CD4-positive, alpha-beta T cell treated with Interferon alpha-2 for 1 hour (primary cell): ENCODE measurements around the gene GPC5.
"Not testable (repeated sequence)": the region's sequence is repeated elsewhere in the genome, so short reads cannot be mapped to it uniquely, and the experiment has no call there.

Source experiments
- DNase-seq, 2 donors: peaks; one replicate each; pipeline ENCODE4 v3.0.0-alpha.2; 2020 to 2022

The GPC5 gene

DNA sequence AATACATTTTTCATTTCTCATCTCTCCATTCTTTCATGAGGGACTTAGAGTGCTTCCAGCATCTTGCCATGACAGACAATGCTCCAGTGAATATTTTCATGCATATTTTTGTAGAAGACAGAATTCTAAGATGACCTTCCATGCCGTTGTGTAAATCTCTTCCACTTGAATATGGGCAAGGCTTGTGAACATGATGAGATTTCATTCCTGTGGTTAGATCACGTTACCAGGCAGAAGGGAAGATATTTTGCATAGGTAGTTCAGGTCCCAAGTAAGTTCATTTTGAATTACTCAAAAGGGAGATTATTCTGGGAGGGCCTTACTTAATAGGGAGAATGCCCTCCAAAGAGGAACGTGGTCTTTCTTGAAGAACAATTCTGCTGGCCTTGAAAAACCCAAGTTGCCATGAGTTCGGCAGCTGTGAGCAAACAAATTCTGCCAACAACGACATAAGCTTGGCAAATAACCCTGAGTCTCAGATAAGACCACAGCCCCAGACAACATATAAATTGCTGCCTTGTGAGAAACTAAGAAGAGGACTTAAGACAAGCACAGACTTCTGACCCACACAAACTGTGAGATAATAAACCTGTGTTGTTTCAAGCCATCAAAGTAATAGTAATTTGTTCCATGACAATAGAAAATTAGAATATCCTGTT, 1427.6 kb downstream of the GPC5 start:
- DNase-seq, result no peak

DNA sequence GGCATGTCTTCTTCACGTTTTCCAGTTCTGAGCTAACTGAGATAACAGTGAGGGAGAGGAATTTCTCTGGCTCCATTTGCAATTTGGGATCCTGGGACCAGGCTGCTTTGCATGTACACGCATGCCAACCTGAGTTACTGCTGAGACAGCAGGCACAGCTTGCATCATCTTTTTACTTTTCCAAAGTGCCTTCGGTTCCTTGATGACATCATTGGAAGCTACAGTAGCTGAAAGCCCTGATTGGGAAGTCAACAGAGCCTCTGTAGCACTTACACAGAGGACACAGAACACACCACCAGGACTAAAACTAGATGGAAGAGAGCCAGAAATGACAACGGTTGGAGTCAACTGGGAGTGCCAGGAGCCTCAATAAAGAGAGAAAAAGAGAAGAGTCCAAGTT, 1429.1 kb downstream of the GPC5 start:
- no peak for DNase-seq

DNA sequence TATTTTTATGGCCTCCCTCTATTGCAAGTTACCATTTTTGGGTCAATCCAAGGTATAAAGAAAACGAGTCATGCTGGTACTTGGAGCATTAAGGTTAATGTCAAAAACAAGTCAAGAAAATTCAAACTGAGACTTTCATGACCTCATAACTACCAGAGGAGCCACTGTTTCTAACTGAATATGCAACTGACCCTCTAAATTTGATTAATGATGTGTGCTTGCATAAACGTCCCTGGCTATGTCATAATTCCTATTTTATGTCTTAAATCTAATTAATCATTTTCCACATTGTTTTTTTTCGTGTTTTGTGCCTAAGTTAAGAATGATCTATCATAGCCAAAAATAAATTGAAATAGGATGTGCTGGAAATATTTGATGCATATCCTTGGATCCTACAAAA, 1431.5 kb downstream of the GPC5 start:
- no peak for DNase-seq

DNA sequence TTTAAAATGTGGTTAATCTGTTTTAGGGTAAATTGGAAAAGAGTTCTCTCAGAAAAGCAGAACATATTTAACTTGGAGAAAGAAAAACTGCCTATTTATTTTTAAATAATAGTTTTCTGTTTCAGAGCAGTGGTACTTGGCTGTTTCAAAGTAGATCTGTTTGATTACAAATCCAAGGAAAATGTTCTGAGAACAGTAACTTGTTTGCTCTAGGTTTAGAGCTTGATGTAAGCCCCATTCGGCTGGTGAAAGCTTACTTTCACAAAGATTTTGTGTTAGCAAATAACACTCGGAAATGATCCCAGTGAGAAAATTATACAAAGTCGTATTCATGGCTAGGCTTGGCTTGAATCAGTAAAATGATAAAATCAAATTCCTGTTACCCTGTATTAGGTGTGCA, 1432.4 kb downstream of the GPC5 start:
- DNase-seq, result no peak

DNA sequence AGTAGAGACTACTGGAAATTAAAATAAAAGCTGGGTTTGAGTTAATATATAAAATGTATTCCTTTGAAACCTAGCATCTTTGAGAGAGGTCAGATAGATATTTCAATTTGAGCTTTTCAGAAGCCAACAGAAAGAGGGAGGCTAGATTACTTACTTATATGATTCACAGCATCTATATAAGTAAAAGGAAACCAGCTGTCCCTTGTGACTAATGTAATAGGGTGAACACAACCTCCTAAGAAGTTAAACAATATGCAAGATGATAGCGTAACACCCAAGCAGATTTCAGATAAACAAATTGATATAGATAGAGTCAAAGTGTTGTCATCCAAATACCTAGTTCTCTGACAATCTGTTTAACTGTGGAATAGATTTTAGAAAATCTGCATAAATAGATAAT, 1434.7 kb downstream of the GPC5 start:
- DNase-seq, result no peak

DNA sequence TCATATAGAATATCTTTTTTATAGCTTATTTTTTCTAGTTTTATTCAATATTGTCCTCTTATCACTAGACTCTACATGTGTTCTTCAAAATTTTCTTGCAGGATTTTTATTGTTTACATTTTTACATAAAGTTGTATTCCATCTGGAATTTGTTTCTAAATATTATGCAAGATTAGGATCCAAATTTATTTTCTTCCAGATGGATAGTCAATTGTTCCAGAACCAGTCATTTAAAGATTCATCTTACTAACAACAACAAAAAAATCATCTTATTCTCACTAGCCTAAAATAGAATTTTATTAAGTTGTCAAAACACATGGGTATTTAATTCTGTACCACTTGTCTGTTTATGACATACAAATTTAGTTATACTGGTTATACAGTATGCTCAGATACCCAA, 1437.8 kb downstream of the GPC5 start:
- no peak for DNase-seq

DNA sequence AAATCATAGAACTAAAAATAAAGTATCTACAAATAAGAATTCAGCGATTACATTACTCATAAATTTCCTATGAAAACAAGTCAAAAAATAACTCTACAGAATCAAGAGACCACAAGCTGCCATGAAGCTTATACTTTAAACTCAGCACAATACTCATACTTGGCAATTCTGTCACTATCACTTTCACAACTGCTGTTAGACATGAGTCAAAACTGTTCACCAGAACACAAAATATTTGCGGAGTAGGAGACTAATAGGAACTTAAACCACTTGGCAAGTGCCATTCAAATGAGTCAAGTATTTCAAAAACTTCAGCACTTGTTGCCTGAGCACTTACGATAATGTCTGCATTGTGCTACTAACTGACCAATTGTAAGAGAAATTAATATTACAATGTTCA, 1440.4 kb downstream of the GPC5 start:
- no peak for DNase-seq

DNA sequence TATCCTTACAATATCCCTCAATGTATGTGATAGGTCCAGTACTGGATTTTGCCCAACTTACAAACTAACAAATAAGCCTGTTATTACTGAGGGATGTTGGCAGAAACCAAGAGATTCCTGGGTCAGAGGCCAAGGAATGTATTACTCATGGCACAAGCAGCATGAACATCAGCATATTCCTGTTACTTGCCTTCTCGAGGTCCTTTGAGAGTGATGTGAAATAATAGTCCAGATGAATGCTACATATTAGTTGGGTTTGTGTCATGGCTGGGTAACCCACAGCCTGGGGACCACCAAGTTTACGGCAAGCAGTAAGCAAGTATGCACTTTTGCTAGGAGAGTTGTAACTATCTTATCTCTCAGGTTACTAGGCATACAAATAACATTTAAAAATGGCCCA, 1443.7 kb downstream of the GPC5 start:
- DNase-seq, result no peak

DNA sequence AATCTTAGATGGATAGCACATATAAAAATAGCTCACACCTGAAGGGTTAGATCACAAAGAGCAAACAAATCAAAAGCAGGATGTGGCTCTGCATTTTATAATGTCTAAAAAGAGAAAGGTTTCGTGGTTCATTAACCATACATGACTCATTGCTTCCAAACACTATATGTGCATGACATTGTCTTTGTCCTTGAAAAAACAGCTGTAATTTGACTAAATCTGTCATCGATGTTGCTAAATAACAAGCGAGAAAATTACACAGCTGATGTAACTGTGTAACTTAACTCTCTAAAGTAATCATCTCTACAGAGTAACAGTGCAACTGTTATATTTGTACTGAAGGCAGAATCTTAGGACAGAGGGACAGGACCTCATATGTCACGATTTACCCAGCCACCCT, 1445.1 kb downstream of the GPC5 start:
- no peak for DNase-seq

DNA sequence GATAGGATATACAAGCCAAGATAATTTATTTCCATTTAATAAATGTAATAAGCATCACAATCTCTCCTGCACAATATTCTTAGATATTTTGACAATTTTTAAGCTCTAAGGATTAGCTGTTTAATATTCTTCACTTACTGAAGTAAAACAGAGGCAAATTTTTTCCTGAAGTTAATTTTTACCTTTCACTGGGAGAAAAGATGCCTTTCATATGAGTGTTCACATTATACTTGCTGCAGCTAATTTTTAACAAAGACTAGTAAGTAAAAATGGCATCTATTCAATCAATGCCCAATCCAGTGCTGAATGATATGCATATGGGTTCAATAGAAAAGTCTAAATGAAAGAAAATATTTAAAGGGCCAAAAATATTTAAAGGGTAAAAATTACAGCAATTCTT, 1451.0 kb downstream of the GPC5 start:
- no peak for DNase-seq

DNA sequence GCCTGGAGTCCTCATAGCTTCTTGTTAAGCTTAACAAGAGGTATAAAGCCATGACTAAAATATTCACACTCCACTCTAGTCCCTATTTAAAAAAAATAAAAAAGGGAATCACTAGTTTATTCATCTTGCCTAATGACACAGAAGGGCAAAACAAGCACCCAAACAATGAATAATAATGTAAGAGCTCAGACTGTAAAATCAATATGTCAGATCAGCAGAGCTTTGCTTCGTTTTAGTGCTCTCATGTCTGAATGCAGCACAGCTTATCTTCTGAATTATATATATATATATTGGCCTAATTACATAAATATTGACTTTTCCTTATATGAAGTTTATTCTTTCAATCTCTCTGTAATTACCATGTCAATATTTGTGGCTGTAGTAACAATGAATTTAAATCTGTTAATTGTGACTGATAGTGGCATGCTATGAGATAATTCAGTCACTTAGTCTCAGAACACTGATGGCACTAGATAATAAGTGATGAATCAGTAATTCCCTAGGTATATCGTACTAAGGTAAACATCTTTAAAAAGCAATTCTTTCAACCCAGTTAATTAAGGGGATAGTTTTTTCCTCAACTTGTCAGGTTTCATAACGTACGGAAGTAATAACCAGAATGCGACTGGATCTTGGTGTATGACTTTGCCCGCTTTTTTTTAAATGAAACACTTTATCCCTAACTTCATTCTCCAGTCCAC, 1466.3 kb downstream of the GPC5 start:
- no peak for DNase-seq

DNA sequence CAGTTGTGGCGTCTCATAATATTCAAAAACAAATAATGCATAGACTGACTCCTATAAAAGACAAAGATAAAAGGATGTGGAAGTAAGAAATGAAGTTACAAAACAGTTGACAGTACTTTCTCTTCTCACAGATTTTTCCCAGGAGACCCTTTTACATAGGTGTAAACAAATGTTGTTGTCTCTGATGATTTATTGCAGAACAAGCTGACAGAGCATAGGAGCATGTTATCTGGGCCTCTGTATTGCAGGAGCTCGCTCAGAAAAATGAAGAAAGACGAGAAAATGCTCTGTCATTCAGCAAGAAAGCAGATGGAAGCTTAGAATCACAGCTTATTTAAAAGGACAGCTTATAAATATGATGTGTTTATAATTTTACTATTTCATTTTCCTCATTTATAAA, 1474.6 kb downstream of the GPC5 start:
- no peak for DNase-seq

DNA sequence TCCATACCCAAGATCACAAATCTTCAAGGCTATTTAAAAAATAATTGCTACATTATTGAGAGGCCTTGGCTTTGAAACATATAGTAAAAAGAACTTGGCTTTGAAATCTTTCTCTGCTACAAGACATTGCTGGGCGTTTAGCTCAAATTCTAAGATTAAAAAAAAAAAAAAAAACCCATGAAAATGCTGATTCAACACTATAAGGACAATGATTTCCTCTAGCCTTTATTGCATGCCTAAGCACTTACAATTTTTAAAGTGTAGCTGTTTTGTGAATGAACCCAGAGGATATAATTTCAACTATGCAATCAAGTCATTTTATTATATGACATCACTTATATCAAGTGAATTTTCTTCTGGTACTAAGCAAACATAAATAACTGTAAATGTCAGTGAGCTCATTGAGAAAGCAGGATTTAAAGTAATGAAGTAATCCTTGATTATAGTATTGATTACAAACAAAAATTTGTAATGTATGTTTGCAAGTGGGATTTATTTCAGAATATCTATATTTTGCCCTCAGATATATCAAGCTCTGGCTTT, 1488.2 kb downstream of the GPC5 start:
- no peak for DNase-seq

DNA sequence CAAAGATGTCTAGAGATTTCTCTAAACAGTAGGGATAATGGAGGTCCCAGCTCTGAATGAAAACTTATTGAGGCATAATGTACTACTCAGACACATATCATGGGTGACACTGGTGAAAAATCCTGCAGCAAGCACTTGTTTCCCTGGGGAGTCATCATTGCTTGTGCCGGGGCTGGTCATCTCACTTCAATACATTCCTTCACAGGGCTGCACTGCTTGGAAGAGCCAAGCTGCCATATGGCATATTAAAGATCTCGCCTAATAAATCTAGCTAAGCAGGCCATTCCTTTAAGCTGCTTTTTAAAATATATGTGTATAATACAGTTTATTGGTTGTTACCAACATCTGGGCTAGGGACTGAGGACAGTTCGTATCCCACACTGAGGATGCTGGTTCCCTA, 1496.0 kb downstream of the GPC5 start:
- DNase-seq, result no peak

DNA sequence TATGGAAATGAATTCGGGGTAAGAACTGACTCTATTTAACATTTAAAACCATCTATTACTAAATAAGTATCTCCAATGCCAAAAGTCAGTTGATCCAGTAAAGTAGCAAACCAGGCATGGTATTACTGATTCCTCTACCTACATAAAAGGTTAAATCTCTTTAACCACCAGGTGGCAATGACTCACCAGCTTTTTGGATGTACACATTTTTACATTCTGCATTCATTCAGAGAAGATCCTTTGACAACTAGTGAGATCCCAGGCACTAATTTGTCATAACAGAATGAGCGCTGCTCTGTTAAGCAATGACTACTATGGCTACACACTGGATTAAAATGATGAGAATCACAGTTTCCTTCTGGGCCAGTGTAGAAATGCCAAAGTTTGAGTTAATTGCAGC, 1498.4 kb downstream of the GPC5 start:
- no peak for DNase-seq

DNA sequence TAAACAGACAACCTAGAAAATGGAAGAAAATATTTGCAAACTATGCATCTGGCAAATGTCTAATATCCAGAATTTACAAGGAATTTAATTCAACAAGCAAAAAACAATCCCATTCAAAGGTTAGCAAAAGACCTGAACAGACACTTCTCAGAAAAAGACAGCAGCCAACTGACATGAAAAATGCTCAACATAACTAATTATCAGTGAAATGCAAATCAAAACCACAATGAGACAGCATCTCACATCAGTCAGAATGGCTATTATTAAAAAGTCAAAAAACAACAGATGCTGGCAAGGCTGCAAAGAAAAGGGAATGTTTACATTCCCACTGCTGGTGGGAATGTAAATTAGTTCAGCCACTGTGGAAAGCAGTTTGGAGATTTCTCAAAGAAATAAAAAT, 1500.5 kb downstream of the GPC5 start:
- DNase-seq, result not testable (repeated sequence)

DNA sequence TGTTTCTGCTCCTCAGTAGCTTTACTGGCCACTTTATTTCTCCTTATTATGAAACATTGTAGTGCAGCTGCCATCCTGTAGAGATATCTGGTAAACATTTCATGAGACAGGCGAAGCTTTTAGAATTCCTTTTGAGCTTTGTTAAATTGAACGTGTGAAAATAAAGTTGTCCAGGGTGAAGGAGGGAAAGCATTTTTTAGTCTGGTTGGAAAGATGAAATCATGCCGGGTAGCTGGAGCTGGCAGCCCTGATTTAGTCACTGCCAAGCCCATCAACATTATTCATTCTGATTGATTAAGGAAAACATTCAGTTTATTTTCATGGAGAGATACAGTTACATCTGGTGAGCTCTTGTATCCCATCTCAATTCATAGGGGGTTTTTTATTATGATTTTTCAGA, 1502.0 kb downstream of the GPC5 start:
- DNase-seq, result no peak

DNA sequence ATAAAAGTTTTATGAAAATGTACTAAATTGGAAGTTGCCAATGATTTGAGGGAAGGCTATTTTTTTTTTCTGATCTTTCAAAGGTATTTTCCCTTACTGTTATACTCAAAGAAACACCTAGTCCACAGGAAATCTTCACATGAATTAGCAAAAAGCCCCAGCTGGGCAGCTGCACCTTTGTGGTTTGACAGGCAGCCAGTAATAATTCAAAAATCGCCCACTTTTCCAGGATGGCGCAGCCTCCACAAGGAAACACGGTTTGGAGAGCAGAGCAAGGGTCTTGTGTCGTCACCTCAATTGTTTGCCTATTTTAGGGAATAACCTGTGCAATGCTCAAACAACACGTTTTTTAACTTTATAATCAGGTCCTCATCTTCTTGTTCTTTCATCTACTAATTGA, 1503.3 kb downstream of the GPC5 start:
- no peak for DNase-seq

DNA sequence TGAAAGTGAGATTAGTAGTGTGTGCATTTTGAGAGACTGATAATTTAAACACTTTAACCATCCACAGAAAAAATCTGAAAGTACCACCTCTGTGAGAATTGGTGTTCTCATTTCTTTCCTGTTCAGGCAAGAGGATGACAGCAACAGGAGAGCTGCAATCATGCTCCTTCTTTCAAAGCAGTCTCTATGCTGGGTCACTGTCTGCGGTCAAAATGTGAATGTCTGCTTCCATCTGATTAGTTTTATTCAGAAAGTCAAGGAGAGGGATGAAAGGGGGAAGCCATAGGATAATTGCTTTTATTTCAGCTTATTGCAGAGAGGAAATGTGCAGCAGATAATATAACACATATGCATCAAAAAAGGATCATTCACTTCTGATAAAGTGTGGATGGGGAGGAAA, 1514.2 kb downstream of the GPC5 start:
- no peak for DNase-seq

DNA sequence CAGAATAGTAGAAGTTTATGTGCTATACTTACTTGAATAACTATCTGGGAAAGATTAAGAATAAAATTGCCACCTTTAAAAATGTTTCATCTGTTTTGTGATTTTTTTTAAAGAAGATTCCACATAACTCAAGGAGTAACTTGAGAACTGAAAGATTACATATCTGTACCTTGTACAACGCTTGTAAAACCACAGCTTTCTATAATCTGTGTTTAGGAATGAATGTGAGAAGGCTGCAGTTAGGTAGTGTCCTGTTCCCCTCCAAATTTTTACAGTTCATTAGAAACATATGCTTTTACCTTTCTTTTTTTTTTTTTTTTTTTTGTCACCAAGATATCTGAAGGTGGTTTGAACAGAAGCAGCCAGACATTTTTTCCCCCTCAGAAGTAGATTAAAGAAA, 1515.4 kb downstream of the GPC5 start:
- no peak for DNase-seq
